WTC11 (cell line): Measurements from ENCODE around the gene ACTN2. TPM values are rescaled to one million over a fixed set of nuclear protein-coding genes. Genes with fewer than 3 reads are reported as not detected.

Source experiments
- ATAC-seq: fragments of 200-7000 bp; cut with Tn5 transposase; 2 replicates; pipeline ENCODE4 v1.10.0; 2021; ENCODE audit warnings: mild to moderate bottlenecking, moderate library complexity
- CTCF ChIA-PET: fragments of 300-600 bp; sonication (Branson Sonifier 250); formaldehyde crosslinking; loops from one replicate; lab custom pipeline; 2021; ENCODE audit warnings: antibody characterized with exemption; lab: Charles Lee
- POLR2A ChIA-PET: fragments of 350-600 bp; sonication (Branson Sonifier 250); formaldehyde crosslinking; loops from one replicate; lab custom pipeline; 2021; ENCODE audit warnings: antibody characterized with exemption; lab: Charles Lee
- DNase-seq: peaks from one replicate; pipeline ENCODE4 v3.0.0; 2021; ENCODE audit warnings: low spot score
- H3K27ac Mint-ChIP-seq: 2 replicates; pipeline ENCODE4 v1.8.0; 2021; ENCODE audit warnings: mixed read lengths
- H3K27me3 Mint-ChIP-seq: 2 replicates; pipeline ENCODE4 v1.8.0; 2021; ENCODE audit warnings: low read depth, mild to moderate bottlenecking, moderate library complexity, mixed read lengths
- H3K36me3 Mint-ChIP-seq: 2 replicates; pipeline ENCODE4 v1.8.0; 2021; ENCODE audit warnings: mixed read lengths
- H3K4me1 Mint-ChIP-seq: 2 replicates; pipeline ENCODE4 v1.8.0; 2022; ENCODE audit warnings: mixed read lengths
- H3K4me3 Mint-ChIP-seq: 2 replicates; pipeline ENCODE4 v1.8.0; 2021; ENCODE audit warnings: mild to moderate bottlenecking, moderate library complexity, mixed read lengths
- H3K9me3 Mint-ChIP-seq: 2 replicates; pipeline ENCODE4 v1.8.0; 2021; ENCODE audit warnings: mixed read lengths
- AR ChIP-seq: fragments of 250-450 bp; sonication (Bioruptor Pico); IDR thresholded peaks from 2 replicates; pipeline ENCODE4 v1.9.0; 2021; ENCODE audit warnings: mild to moderate bottlenecking
- ATF2 ChIP-seq: sonication (generic); formaldehyde crosslinking; IDR thresholded peaks from 2 replicates; pipeline ENCODE4 v1.8.1; 2022; ENCODE audit warnings: low read depth, missing genetic modification reagents, borderline replicate concordance
- CREB1 ChIP-seq: sonication (generic); formaldehyde crosslinking; IDR thresholded peaks from 2 replicates; pipeline ENCODE4 v1.8.0; 2023; ENCODE audit warnings: mild to moderate bottlenecking, missing genetic modification reagents
- ELF4 ChIP-seq: sonication (generic); formaldehyde crosslinking; IDR thresholded peaks from 2 replicates; pipeline ENCODE4 v1.8.1; 2022; ENCODE audit warnings: low read depth, mild to moderate bottlenecking, moderate library complexity, missing genetic modification reagents
- EMX1 ChIP-seq: fragments of 250-450 bp; sonication (Bioruptor Pico); IDR thresholded peaks from 2 replicates; pipeline ENCODE4 v1.8.0; 2021; ENCODE audit warnings: mild to moderate bottlenecking
- ESRRA ChIP-seq: sonication (generic); formaldehyde crosslinking; IDR thresholded peaks from 2 replicates; pipeline ENCODE4 v1.8.1; 2022; ENCODE audit warnings: mild to moderate bottlenecking, missing genetic modification reagents, borderline replicate concordance
- FOXJ3 ChIP-seq: sonication (generic); formaldehyde crosslinking; IDR thresholded peaks from 2 replicates; pipeline ENCODE4 v1.9.0; 2021; ENCODE audit warnings: missing genetic modification reagents, mild to moderate bottlenecking, borderline replicate concordance
- FOXP1 ChIP-seq: sonication (generic); formaldehyde crosslinking; IDR thresholded peaks from 2 replicates; pipeline ENCODE4 v1.8.0; 2022; ENCODE audit warnings: missing genetic modification reagents, mild to moderate bottlenecking, moderate library complexity, borderline replicate concordance
- GTF2I ChIP-seq: fragments of 250-450 bp; sonication (Bioruptor Pico); conservative IDR thresholded peaks from 2 replicates; pipeline ENCODE4 v1.4.0; 2021; ENCODE audit warnings: mild to moderate bottlenecking
- HMGA2 ChIP-seq: fragments of 250-450 bp; sonication (Bioruptor Pico); IDR thresholded peaks from 2 replicates; pipeline ENCODE4 v1.4.0; 2021; ENCODE audit warnings: mild to moderate bottlenecking, moderate library complexity
- MLX ChIP-seq: sonication (generic); formaldehyde crosslinking; IDR thresholded peaks from 2 replicates; pipeline ENCODE4 v1.8.1; 2023; ENCODE audit warnings: mild to moderate bottlenecking, missing genetic modification reagents, moderate library complexity
- NR1H2 ChIP-seq: sonication (generic); formaldehyde crosslinking; IDR thresholded peaks from 2 replicates; pipeline ENCODE4 v1.9.0; 2021; ENCODE audit warnings: mild to moderate bottlenecking, moderate library complexity, missing genetic modification reagents
- SOX15 ChIP-seq: fragments of 250-450 bp; sonication (Bioruptor Pico); IDR thresholded peaks from 2 replicates; pipeline ENCODE4 v1.9.0; 2021; ENCODE audit warnings: mild to moderate bottlenecking
- SP1 ChIP-seq: sonication (generic); formaldehyde crosslinking; conservative IDR thresholded peaks from 2 replicates; pipeline ENCODE4 v1.8.1; 2022; ENCODE audit warnings: missing genetic modification reagents
- ZBTB21 ChIP-seq: sonication (generic); formaldehyde crosslinking; IDR thresholded peaks from 2 replicates; pipeline ENCODE4 v1.8.1; 2023; ENCODE audit warnings: mild to moderate bottlenecking, missing genetic modification reagents, borderline replicate concordance
- ZBTB43 ChIP-seq: sonication (generic); formaldehyde crosslinking; IDR thresholded peaks from 2 replicates; pipeline ENCODE4 v1.8.1; 2023; ENCODE audit warnings: mild to moderate bottlenecking, missing genetic modification reagents
- ZNF219 ChIP-seq: sonication (generic); formaldehyde crosslinking; IDR thresholded peaks from 2 replicates; pipeline ENCODE4 v1.8.0; 2023; ENCODE audit warnings: missing genetic modification reagents, mild to moderate bottlenecking, borderline replicate concordance
- ZNF281 ChIP-seq: sonication (generic); formaldehyde crosslinking; IDR thresholded peaks from 2 replicates; pipeline ENCODE4 v1.8.0; 2023; ENCODE audit warnings: mild to moderate bottlenecking, missing genetic modification reagents
- ZNF317 ChIP-seq: sonication (generic); formaldehyde crosslinking; IDR thresholded peaks from 2 replicates; pipeline ENCODE4 v1.8.1; 2023; ENCODE audit warnings: low read depth, mild to moderate bottlenecking, moderate library complexity, missing genetic modification reagents, borderline replicate concordance
- ZNF423 ChIP-seq: fragments of 250-450 bp; sonication (Bioruptor Pico); IDR thresholded peaks from 2 replicates; pipeline ENCODE4 v2.1.2; 2022; ENCODE audit warnings: mild to moderate bottlenecking, moderate library complexity
- ZNF532 ChIP-seq: fragments of 250-450 bp; sonication (Bioruptor Pico); IDR thresholded peaks from 2 replicates; pipeline ENCODE4 v1.9.0; 2021; ENCODE audit warnings: mild to moderate bottlenecking, borderline replicate concordance
- total RNA-seq: library from RNA; stranded (reverse); gene quantifications from 3 replicates; pipeline ENCODE4 v1.2.3, GENCODE V29; 2021

Gene ACTN2
- total RNA-seq, 1 experiment from 2014 or later = 2.0 TPM

- H3K4me3 Mint-ChIP-seq = no peak overlapping the region
- no peaks in the 10 kb centered on the region for H3K9me3 Mint-ChIP-seq
Observed at GRCh38 chr1:236728752-236729151, 42.5 kb downstream of the ACTN2 start.

GRCh38 chr1:236733653-236734052 lies 47.4 kb downstream of the ACTN2 start:
- CTCF ChIA-PET = no interaction called here
- Mint-ChIP-seq H3K36me3 (no peaks in the 10 kb centered on the region), H3K4me3 (no peak overlapping the region), H3K27ac (no peak overlapping the region), H3K9me3 (no peaks in the 10 kb centered on the region), H3K27me3 (no peaks in the 10 kb centered on the region), H3K4me1 (peaks cover 26% of the 10 kb centered on the region)
- ATAC-seq (no peak), DNase-seq (no peak)
- POLR2A ChIA-PET = no interaction called here
- TF ChIP-seq SOX15 (no peak), ZNF423 (CRISPR knock-in tag) (no peak), HMGA2 (CRISPR knock-in tag) (no peak), ZNF281 (CRISPR knock-in tag) (no peak), ZNF219 (CRISPR knock-in tag) (no peak), AR (CRISPR knock-in tag) (no peak), ZBTB43 (CRISPR knock-in tag) (no peak), CREB1 (CRISPR knock-in tag) (no peak)

More at GRCh38 chr1:236728752-236729151, 42.5 kb downstream of the ACTN2 start:
- ChIA-PET POLR2A (no interaction called here), CTCF (interaction anchor here (1.0 kb wide), 1 partner anchor 30 kb away, joined by 4 read pairs; no protein-coding TSS in a partner anchor)
- H3K27ac Mint-ChIP-seq = no peak overlapping the region
- no peak for TF ChIP-seq EMX1 (CRISPR knock-in tag)
- TF ChIP-seq ZNF219 (CRISPR knock-in tag) = no peak
- TF ChIP-seq FOXJ3 (CRISPR knock-in tag) = no peak
- no peak for TF ChIP-seq ESRRA (CRISPR knock-in tag)
- TF ChIP-seq MLX = no peak
- no peak for TF ChIP-seq SOX15
- TF ChIP-seq FOXP1 (CRISPR knock-in tag) = no peak
- no peak for TF ChIP-seq ZNF317 (CRISPR knock-in tag)
- no peak for TF ChIP-seq NR1H2 (CRISPR knock-in tag)
- TF ChIP-seq ZBTB21 (CRISPR knock-in tag) = no peak
- no peak for TF ChIP-seq SP1 (CRISPR knock-in tag)
- no peak for TF ChIP-seq ZNF532
- TF ChIP-seq ATF2 = no peak
- no peak for TF ChIP-seq GTF2I (CRISPR knock-in tag)
- no peak for TF ChIP-seq ELF4 (CRISPR knock-in tag)
- no peaks in the 10 kb centered on the region for H3K27me3 Mint-ChIP-seq
- H3K36me3 Mint-ChIP-seq = peaks cover 4% of the 10 kb centered on the region; the same call in 1 of the 2 replicates
- ATAC-seq = no peak
- DNase-seq = no peak
- no peaks in the 10 kb centered on the region for H3K4me1 Mint-ChIP-seq
